Neutrophil (primary cell): ENCODE results near the gene ADISSP.

Experiments
- H3K27ac ChIP-seq: fragments of 200-600 bp; sonication (generic); 2 replicates; pipeline ENCODE4 v1.5.1; 2016; ENCODE audit warnings: mild to moderate bottlenecking, moderate library complexity
- H3K27me3 ChIP-seq: fragments of 200-600 bp; sonication (generic); 2 replicates; pipeline ENCODE4 v1.6.0; 2016; ENCODE audit warnings: mild to moderate bottlenecking
- H3K36me3 ChIP-seq: fragments of 200-600 bp; sonication (generic); 2 replicates; pipeline ENCODE4 v1.5.1; 2017
- H3K4me1 ChIP-seq, 2 experiments: fragments of 200-600 bp in 1 of 2; sonication (generic) in 1 of 2; 1 replicate in 1 of 2; 2 replicates in 1 of 2; pipeline versions ENCODE4 v1.5.1 to v1.6.1; 2013 to 2016; ENCODE audit warnings: low read depth in 1 of 2, low read length in 1 of 2, mild to moderate bottlenecking in 1 of 2, moderate library complexity in 1 of 2; ENCODE audit not compliant: control insufficient read depth in 1 of 2, insufficient read depth in 1 of 2
- H3K4me3 ChIP-seq, 2 experiments: fragments of 200-600 bp in 1 of 2; sonication (generic) in 1 of 2; 1 replicate in 1 of 2; 2 replicates in 1 of 2; pipeline ENCODE4 v1.5.1; 2013 to 2016; ENCODE audit warnings: low read depth in 1 of 2, low read length in 1 of 2, mild to moderate bottlenecking in 1 of 2, moderate library complexity in 1 of 2
- H3K9me3 ChIP-seq: fragments of 200-600 bp; sonication (generic); 2 replicates; pipeline ENCODE4 v1.5.1; 2016
- TF ChIP-seq, protein P1 (sequence below): fragments of 200-600 bp; sonication (generic); IDR thresholded peaks from 2 replicates; pipeline ENCODE4 v1.5.1; 2016; ENCODE audit warnings: antibody characterized with exemption

The ADISSP gene

DNA sequence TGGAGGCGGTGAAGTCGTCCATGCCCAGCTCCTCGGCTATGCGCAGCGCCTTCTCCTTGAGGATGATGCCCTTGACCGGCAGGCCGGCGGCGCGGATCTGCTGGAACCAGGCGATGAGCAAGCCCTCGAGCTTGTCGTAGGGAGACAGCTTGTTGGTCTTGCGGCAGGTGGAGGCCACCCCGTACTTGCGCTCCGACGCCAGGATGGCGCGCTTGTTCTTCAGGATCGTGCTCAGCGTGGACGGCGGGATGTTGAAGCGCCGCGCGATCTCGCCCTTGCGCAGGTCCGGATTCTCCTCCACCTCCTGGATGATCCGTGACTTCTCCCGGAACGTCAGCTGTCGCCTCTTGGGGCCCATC, 18.6 kb upstream of the ADISSP start:
- H3K27ac ChIP-seq = peak overlapping the region; percentile 52
- H3K4me1 ChIP-seq = peaks cover 32 to 37% of the 10 kb centered on the region in 2 experiments
- H3K4me3 ChIP-seq = peak overlapping the region; percentile 58 to 59
- TF ChIP-seq, protein P1, sequence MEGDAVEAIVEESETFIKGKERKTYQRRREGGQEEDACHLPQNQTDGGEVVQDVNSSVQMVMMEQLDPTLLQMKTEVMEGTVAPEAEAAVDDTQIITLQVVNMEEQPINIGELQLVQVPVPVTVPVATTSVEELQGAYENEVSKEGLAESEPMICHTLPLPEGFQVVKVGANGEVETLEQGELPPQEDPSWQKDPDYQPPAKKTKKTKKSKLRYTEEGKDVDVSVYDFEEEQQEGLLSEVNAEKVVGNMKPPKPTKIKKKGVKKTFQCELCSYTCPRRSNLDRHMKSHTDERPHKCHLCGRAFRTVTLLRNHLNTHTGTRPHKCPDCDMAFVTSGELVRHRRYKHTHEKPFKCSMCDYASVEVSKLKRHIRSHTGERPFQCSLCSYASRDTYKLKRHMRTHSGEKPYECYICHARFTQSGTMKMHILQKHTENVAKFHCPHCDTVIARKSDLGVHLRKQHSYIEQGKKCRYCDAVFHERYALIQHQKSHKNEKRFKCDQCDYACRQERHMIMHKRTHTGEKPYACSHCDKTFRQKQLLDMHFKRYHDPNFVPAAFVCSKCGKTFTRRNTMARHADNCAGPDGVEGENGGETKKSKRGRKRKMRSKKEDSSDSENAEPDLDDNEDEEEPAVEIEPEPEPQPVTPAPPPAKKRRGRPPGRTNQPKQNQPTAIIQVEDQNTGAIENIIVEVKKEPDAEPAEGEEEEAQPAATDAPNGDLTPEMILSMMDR = no peak
- no peaks in the 10 kb centered on the region for H3K9me3 ChIP-seq
- no peaks in the 10 kb centered on the region for H3K36me3 ChIP-seq
- no peaks in the 10 kb centered on the region for H3K27me3 ChIP-seq

DNA sequence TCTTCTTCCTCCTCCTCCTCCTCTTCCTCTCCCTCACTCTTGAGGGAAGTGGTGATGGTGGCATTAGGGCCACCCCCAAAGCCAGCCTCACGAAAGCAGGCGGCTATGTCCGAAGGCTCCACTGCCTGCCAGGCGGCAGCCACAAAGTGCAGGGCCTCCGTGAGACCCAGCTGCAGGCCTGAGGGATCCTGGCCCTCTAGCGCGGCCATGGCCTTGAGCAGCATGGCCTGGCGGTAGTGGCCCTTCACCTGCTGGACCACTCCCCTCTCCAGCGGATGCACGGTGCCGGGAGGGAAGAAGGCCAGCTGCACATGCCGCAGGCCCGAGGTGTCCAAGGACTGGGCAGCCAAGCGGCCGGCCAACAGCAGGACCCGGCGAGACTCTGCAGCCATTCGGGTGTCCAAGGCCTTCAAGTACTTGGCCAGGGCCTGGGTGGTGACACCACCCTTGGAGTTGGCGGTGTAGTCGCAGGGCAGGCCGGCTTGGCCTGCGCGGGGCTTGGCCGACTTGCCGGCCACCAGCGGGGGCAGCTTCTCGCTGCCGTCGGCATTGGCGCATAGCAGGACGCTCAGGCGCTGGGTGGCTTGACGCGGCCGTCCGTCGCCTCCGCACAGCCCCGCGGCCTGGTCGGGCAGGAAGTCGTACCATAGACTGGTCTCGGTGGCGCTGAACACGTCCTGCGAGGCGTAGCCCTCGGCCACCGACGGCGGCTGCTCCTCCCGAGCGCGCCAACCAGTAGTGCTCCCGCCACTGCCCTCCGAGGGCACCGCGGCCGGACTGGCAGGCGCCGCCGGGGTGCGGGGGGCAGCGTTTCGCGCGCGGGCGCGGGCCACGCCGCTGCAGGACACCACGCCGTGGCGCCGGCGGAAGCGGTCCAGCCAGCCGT, 17.9 kb upstream of the ADISSP start:
- Histone ChIP-seq H3K9me3 (no peaks in the 10 kb centered on the region), H3K4me3 (peak overlapping the region; percentile 58 to 59), H3K27ac (peak overlapping the region; percentile 52), H3K27me3 (peaks cover 2% of the 10 kb centered on the region), H3K36me3 (no peaks in the 10 kb centered on the region), H3K4me1 (peaks cover 38 to 44% of the 10 kb centered on the region in 2 experiments)
- TF ChIP-seq, protein P1 = no peak

DNA sequence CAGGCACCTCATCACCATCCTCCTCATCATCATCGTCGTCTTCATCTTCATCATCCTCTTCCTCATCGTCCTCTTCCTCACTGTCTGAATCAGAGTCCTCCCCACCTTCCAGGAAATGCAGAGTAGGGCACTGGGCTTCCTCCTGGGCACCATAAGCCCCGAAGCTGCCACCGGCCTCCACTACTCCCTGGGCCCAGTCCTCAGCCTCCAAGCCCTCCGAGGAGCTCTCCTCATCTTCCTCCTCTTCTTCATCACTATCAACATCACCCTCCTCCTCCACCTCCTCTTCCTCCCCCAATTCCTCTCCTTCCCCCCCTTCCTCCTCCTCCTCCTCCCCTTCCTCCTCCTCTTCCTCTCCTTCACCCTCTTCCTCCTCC, 17.3 kb upstream of the ADISSP start:
- no peaks in the 10 kb centered on the region for H3K9me3 ChIP-seq
- no peaks in the 10 kb centered on the region for H3K36me3 ChIP-seq
- H3K27ac ChIP-seq = no peak overlapping the region
- peaks cover 8% of the 10 kb centered on the region for H3K27me3 ChIP-seq
- TF ChIP-seq, protein P1 = no peak
- no peak overlapping the region for H3K4me3 ChIP-seq
- peaks cover 39 to 41% of the 10 kb centered on the region in 2 experiments for H3K4me1 ChIP-seq

DNA sequence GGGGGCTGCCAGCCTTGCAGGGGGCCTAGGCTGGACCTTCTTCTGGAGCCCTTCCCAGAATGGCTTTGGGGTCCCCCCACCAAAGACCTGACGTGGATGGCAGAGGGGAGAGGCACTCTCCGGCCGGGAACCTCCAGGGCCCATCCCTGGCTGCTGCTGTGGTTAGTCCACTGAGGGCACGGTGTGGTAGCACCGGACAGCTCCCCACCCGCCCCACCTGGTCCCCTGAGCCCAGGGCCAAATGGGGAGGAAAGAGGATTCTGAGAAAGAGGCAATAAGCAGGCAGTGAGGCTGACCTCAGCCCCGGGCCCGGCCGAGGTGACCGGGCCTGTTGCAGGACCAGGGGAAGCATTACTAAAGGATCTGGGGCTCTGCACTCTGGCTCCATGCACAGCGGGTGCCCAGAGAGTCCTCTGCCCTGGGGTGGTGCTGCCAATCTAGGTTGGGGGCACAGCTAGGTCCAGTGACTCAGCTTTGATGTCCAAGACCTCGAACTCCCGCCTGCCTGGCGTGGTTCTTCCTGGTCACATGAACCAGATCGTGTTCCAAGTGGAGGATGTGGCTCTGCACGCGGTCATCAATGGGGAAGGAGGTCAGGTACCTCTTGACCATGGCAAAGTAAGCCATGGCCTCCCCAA, 16.8 kb upstream of the ADISSP start:
- Histone ChIP-seq H3K9me3 (no peaks in the 10 kb centered on the region), H3K4me3 (no peak overlapping the region), H3K27ac (peak overlapping the region; percentile 20), H3K36me3 (no peaks in the 10 kb centered on the region), H3K4me1 (peaks cover 37 to 40% of the 10 kb centered on the region in 2 experiments), H3K27me3 (peaks cover 13% of the 10 kb centered on the region)
- TF ChIP-seq, protein P1 = no peak

DNA sequence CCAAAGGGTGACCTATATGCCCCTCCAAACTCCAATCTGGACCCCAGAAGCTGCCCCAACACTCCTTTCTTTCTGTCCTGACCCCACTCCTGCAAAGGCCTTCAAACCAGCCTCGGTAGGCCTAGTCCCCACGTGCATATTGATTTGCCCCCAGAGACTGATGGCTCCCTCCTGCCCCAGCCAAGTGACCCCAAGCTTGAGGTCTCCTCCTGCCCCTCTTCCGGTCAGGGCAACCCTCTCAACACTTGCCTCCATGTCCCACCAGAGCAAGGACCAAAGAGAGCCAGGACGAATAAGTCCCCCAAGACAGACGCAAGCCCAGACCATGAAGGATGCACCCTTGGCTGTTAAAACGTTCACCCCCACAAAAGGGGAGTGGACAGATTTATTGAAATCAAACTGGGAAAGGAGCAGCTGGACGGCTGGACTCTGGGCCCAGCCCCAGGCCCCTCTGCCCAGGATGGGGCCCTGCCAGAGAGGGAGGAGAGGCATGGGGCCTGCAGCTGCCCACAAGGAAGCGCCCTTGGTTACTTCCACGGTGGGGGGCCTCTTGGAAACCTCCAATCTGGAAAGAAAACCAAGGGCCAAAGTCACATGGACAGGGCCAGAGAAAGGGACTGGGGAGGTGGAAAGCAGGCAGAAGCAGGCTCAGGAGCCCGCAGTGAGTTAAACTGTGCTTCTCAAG, 16.1 kb upstream of the ADISSP start:
- peaks cover 20% of the 10 kb centered on the region for H3K27me3 ChIP-seq
- no peaks in the 10 kb centered on the region for H3K36me3 ChIP-seq
- peaks cover 40 to 43% of the 10 kb centered on the region in 2 experiments for H3K4me1 ChIP-seq
- TF ChIP-seq, protein P1 = no peak
- no peaks in the 10 kb centered on the region for H3K9me3 ChIP-seq
- H3K27ac ChIP-seq = no peak overlapping the region
- no peak overlapping the region for H3K4me3 ChIP-seq
